ENCODE data around the gene DDX31. TPM values are rescaled to one million over a fixed set of nuclear protein-coding genes. Genes with fewer than 3 reads are reported as not detected.

The DDX31 gene
- total RNA-seq, 1 experiment from 2014 or later = 28.4 TPM

- Mint-ChIP-seq H3K4me1 (no peaks in the 10 kb centered on the region), H3K9me3 (no peaks in the 10 kb centered on the region), H3K36me3 (ENCODE audit: insufficient read depth in 1 of 3, low read depth in 3 of 3) (peaks cover 20 to 75% (median 51%) of the 10 kb centered on the region in 3 experiments), H3K27me3 (ENCODE audit: low read depth) (no peaks in the 10 kb centered on the region), H3K27ac (no peak overlapping the region), H3K4me3 (no peak overlapping the region)
- Histone ChIP-seq H2BK120ac (ENCODE audit: low read depth, low read length, poor library complexity, severe bottlenecking) (no peak overlapping the region), H2BK12ac (ENCODE audit: insufficient read length, low read depth, low read length) (no peak overlapping the region), H3K4me1 (ENCODE audit: insufficient read depth, low read length) (no peaks in the 10 kb centered on the region), H3K56ac (ENCODE audit: insufficient read length, low read depth, low read length) (no peak overlapping the region), H2AFZ (ENCODE audit: low read length) (no peak overlapping the region), H3K18ac (ENCODE audit: insufficient read length, low read depth, low read length) (no peak overlapping the region), H3K79me1 (ENCODE audit: insufficient read depth, low read depth, low read length, poor library complexity, severe bottlenecking) (no peaks in the 10 kb centered on the region), H3K27ac (ENCODE audit: insufficient read length, low read depth, low read length) (no peak overlapping the region), H2BK15ac (ENCODE audit: low read depth, low read length) (no peak overlapping the region), H4K5ac (ENCODE audit: insufficient read length, low read depth, low read length) (no peak overlapping the region), H3K79me2 (ENCODE audit: insufficient read depth, low read length) (no peaks in the 10 kb centered on the region), H2AK5ac (ENCODE audit: insufficient read length, low read length) (no peak overlapping the region), H3T11ph (ENCODE audit: low read length) (no peak overlapping the region), H2BK20ac (ENCODE audit: low read depth, low read length, poor library complexity, severe bottlenecking) (no peak overlapping the region), H3K4me2 (ENCODE audit: insufficient read depth, insufficient read length, low read length) (no peak overlapping the region), H4K8ac (replicated peaks; ENCODE audit: insufficient read length, low read depth, low read length) (no peak overlapping the region), H3K14ac (ENCODE audit: insufficient read depth, low read length) (no peak overlapping the region), H4K91ac (ENCODE audit: insufficient read length, low read depth, low read length) (no peak overlapping the region), H3K4ac (ENCODE audit: low read depth, low read length) (no peak overlapping the region), H2BK5ac (ENCODE audit: insufficient read length, low read length) (no peak overlapping the region), H4K20me1 (ENCODE audit: control insufficient read depth, insufficient read depth, insufficient read length) (no peaks in the 10 kb centered on the region), H3K9me3 (ENCODE audit: control insufficient read depth, low read depth, low read length) (no peaks in the 10 kb centered on the region), H3K27me3 (ENCODE audit: insufficient read depth, low read length) (no peaks in the 10 kb centered on the region), H3K9ac (ENCODE audit: extremely low read depth, insufficient read length, low read length) (no peak overlapping the region), H3K23ac (ENCODE audit: insufficient read length, low read depth, low read length) (no peak overlapping the region), H3K23me2 (ENCODE audit: insufficient read length, low read depth, low read length, poor library complexity, severe bottlenecking) (no peaks in the 10 kb centered on the region)
- no CpG with 5 or more reads among the region's 3 CpGs for WGBS (ENCODE audit: extremely low coverage, insufficient read length, low lambda C conversion rate)
- DNase-seq = no peak
- TF ChIP-seq, protein P1, sequence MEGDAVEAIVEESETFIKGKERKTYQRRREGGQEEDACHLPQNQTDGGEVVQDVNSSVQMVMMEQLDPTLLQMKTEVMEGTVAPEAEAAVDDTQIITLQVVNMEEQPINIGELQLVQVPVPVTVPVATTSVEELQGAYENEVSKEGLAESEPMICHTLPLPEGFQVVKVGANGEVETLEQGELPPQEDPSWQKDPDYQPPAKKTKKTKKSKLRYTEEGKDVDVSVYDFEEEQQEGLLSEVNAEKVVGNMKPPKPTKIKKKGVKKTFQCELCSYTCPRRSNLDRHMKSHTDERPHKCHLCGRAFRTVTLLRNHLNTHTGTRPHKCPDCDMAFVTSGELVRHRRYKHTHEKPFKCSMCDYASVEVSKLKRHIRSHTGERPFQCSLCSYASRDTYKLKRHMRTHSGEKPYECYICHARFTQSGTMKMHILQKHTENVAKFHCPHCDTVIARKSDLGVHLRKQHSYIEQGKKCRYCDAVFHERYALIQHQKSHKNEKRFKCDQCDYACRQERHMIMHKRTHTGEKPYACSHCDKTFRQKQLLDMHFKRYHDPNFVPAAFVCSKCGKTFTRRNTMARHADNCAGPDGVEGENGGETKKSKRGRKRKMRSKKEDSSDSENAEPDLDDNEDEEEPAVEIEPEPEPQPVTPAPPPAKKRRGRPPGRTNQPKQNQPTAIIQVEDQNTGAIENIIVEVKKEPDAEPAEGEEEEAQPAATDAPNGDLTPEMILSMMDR (conservative IDR thresholded peaks at IDR 0.05) = peak; percentile 58
Observed at GRCh38 chr9:132644251-132644650, 25.5 kb downstream of the DDX31 start.
